HL-60 (cell line): ENCODE data around the gene ZNF382.

Experiments
- POLR2AphosphoS5 ChIP-seq: IDR thresholded peaks from 2 replicates; pipeline ENCODE4 v1.6.1; 2012; ENCODE audit warnings: low read depth
- TF ChIP-seq, protein P1 (sequence below): IDR thresholded peaks from one replicate; pipeline ENCODE4 v1.5.1; 2011; ENCODE audit warnings: low read length, control low read depth, inconsistent platforms; ENCODE audit not compliant: insufficient read depth

GRCh38 chr19:36577271-36577996 lies 27.7 kb upstream of the ZNF382 start:
- TF ChIP-seq, protein P1, sequence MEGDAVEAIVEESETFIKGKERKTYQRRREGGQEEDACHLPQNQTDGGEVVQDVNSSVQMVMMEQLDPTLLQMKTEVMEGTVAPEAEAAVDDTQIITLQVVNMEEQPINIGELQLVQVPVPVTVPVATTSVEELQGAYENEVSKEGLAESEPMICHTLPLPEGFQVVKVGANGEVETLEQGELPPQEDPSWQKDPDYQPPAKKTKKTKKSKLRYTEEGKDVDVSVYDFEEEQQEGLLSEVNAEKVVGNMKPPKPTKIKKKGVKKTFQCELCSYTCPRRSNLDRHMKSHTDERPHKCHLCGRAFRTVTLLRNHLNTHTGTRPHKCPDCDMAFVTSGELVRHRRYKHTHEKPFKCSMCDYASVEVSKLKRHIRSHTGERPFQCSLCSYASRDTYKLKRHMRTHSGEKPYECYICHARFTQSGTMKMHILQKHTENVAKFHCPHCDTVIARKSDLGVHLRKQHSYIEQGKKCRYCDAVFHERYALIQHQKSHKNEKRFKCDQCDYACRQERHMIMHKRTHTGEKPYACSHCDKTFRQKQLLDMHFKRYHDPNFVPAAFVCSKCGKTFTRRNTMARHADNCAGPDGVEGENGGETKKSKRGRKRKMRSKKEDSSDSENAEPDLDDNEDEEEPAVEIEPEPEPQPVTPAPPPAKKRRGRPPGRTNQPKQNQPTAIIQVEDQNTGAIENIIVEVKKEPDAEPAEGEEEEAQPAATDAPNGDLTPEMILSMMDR = no peak
- no peak for TF ChIP-seq POLR2AphosphoS5
